GM19372 (cell line): Measurements from ENCODE around the gene SLC11A1.

ENCODE experiments used
- ATAC-seq: cut with Tn5 transposase; IDR thresholded peaks from one replicate; pipeline ENCODE4 v1.9.1; 2021; ENCODE audit warnings: mild to moderate bottlenecking, low read depth, moderate library complexity; ENCODE audit not compliant: unreplicated experiment

Gene SLC11A1, protein sequence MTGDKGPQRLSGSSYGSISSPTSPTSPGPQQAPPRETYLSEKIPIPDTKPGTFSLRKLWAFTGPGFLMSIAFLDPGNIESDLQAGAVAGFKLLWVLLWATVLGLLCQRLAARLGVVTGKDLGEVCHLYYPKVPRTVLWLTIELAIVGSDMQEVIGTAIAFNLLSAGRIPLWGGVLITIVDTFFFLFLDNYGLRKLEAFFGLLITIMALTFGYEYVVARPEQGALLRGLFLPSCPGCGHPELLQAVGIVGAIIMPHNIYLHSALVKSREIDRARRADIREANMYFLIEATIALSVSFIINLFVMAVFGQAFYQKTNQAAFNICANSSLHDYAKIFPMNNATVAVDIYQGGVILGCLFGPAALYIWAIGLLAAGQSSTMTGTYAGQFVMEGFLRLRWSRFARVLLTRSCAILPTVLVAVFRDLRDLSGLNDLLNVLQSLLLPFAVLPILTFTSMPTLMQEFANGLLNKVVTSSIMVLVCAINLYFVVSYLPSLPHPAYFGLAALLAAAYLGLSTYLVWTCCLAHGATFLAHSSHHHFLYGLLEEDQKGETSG

GRCh38 chr2:218381916-218382366, at the start of gene SLC11A1:
TSS of gene SLC11A1 (plus strand) at chr2:218382273. CDS start at chr2:218382369, 96 bp downstream.
- ATAC-seq: no peak

- ATAC-seq: no peak
Measured at GRCh38 chr2:218332288-218332687, 49.8 kb upstream of the SLC11A1 start.

GRCh38 chr2:218332920-218333645, 49.0 kb upstream of the SLC11A1 start:
- no peak for ATAC-seq

- no peak for ATAC-seq
Measured at GRCh38 chr2:218334531-218334930, 47.5 kb upstream of the SLC11A1 start.

GRCh38 chr2:218340656-218341055, 41.4 kb upstream of the SLC11A1 start:
- ATAC-seq: no peak

- ATAC-seq: no peak
Measured at GRCh38 chr2:218341381-218341780, 40.7 kb upstream of the SLC11A1 start.

GRCh38 chr2:218342837-218343236, 39.2 kb upstream of the SLC11A1 start:
- no peak for ATAC-seq

DNA sequence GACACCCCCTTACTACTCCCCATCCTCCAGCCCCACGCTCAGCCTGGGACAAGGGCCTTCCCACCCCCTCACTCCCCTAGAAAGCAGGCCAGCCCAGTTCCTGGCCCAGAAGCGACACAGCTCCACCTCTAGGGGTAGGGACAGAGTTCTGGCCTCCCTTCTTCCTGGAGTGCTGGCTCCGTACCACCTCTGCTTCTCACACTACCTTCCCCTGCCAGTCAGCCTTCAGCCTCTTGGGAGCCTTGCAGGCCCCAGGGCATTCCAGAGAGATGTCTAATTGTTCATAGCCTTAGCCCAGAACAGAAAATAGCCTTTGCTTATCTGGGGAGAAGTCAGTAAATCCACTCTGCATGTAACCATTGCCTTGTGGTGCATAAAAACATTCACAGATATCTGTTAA, 38.5 kb upstream of the SLC11A1 start:
- no peak for ATAC-seq

- no peak for ATAC-seq
Measured at GRCh38 chr2:218344090-218344754, 37.9 kb upstream of the SLC11A1 start.

DNA sequence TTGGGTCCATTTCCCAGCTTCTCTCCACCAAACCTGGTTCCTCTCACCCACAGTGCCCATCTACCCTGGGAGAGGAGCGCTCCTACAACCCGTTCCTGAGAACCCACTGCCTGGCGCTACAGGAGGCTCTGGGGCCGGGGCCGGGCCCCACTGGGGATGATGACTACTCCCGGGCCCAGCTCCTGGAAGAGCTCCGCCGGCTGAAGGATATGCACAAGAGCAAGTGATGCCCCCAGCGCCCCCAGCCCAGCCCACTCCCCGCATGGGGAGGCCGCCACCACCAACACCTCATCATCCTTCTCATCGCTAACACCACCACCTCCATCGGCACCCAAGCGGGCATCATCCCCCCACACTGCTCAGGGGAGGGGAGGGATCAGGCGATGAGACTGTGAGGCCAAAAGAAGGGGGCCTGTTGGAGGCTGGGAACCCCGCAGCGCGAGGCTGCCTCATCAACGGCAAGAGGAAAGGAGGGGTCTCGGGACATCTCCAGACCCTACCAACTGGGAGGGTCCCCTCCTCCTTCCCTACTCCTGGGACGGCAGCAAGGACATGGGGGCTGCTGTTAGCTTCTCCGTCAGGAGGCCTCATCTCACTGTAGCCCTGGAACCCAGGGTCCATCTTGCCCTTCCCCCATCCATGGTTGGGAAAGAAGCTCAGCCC, 37.2 kb upstream of the SLC11A1 start:
- ATAC-seq: no peak

DNA sequence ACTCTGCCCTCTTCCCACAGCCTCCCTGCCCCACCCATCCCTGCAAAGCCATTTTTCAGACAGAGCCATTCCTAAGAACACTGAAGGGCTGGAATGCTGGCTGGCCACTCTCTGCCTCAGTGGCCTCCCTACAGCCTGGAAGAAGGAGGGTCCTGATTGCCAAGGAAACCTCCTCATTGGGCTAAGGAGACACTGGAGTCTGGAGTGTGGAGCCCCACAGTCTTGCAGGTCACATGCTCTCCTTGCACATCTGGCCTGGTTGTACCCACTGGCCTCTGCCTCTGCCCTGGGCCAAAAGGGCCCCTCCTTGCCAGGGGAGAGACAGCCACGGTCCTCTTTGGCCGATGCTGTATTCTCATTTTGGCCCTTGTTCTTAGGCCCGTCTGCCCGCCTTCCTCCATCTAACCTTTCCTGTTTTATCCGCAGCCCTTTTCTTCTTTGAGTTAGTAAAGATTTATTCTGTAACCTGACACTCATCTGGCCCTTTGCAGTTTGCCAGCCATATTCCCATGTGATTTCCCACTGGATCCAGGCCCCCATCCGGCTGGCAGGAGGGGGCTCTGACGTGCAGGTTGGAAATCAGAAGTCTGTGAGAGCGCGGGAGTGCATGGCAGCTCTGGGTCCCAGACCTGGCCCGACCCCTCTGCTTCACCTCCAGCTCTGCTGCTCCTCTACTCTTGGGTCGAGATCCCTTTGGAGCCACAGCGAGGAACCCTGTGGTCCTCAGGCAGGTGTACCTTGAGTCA, 36.4 kb upstream of the SLC11A1 start:
- no peak for ATAC-seq

GRCh38 chr2:218347172-218347571, 34.9 kb upstream of the SLC11A1 start:
- no peak for ATAC-seq

- no peak for ATAC-seq
Measured at GRCh38 chr2:218354045-218354444, 28.0 kb upstream of the SLC11A1 start.

DNA sequence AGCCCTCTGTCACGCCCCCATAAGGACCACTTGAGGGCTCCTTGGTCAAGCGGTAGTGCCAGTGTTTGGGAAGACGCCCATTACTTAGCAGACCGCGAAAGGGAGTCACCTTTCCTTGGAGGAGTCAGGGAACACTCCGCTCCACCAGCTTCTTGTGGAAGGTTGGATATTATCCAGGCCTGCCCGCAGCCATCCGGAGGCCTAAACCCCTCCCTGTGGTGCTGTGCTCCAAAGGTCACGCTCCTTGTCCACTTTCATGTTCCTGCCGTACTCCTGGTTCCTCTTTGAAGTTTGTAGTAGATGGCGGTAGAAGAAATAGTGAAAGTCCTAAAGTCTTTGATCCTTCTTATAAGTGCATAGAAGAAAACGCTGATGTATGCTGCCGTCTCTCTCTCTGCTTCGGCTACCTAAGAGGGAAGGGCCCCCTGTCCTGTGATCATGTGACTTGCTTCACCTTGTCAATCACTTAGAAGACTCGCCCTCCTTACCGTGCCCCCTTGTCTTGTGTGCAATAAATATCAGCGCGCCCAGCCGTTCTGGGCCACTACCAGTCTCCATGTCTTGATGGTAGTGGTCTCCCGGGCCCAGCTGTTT, 27.1 kb upstream of the SLC11A1 start:
- no peak for ATAC-seq

DNA sequence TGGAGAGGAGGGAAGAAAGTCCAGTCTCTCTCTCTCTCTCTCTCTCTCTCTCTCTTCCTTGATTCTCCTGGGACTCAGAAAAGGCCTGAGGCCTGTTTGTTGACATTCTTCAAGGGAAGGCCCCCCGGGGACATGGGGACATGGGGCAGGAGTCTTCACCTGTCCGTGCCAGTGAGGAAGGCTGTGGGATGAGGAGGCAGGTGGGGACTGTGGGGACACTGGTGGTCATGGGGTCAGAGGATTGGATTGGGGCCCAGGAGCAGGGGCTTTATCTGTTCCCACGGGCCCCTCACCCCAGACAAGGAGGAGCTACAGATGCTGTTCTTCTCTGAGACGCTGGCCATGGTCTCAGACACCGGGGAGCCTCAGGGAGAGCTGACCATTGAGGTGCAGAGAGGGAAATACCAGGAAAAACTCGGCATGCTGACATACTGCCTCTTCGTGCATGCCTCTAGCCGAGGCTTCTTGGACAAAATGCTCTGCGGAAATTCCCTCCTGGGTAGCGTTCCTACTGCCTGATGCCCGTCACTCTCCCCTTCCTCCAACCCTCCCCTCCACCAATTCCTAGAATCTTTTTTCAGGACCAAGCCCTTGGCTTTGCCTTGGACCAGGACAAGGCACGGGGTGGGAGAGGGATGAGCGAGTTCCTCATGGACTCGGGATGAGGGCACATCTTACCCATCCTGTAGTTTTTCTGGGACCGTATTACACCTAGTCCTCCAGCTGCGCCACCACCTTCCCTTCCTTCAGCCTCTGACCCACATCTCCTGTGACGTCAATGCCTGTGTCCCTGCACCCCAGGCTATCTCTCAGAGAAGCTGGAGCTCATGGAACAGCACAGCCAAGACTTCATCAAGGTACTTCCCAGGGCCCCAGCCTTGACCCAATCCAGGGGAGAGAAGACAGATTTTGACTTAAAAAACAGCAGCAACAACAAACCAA, 24.6 kb upstream of the SLC11A1 start:
- ATAC-seq: no peak

GRCh38 chr2:218360453-218360852, 21.6 kb upstream of the SLC11A1 start:
- ATAC-seq: no peak

- no peak for ATAC-seq
Measured at GRCh38 chr2:218362606-218363005, 19.5 kb upstream of the SLC11A1 start.

DNA sequence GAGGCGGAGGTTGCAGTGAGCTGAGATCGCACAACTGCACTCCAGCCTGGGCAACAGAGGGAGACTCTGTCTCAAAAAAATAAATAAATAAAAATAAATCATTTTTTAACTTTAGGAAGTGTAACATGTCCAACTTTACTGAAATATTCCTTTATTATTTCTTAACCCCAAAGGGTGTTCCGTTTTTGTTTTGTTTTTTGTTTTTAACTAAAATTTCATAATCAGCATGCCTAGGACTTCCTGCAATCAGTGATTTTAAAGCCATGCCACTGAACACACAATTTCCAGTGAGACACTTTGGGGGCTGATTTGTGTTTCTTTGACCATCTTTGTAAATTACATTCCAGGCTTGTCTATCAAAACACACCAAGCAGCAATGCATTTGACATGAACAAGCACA, 18.3 kb upstream of the SLC11A1 start:
- no peak for ATAC-seq
